ENCODE results near the gene RGL3.
"Not testable (repeated sequence)": the region's sequence is repeated elsewhere in the genome, so short reads cannot be mapped to it uniquely, and the experiment has no call there.

The RGL3 gene

DNA sequence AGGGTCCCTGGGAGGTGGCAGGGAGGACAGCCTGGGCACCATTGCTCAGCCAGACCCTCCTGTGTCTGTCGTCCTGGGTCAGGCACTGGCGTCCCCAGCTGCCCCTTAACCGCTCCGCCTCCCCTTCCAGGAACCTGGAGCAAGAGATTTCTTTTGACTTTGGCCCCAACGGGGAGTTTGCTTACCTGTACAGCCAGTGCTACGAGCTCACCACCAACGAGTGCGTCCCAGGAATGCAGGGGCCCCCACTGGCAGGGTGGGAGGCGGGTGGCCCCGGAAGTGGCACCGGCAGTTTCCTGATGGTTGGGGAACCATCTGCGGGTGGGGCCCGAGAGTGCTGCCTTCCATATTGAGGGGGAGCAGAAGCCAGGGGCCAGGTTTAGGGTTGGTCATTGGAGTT is 29.3 kb upstream of the RGL3 start:
- DNase-seq: no peak

DNA sequence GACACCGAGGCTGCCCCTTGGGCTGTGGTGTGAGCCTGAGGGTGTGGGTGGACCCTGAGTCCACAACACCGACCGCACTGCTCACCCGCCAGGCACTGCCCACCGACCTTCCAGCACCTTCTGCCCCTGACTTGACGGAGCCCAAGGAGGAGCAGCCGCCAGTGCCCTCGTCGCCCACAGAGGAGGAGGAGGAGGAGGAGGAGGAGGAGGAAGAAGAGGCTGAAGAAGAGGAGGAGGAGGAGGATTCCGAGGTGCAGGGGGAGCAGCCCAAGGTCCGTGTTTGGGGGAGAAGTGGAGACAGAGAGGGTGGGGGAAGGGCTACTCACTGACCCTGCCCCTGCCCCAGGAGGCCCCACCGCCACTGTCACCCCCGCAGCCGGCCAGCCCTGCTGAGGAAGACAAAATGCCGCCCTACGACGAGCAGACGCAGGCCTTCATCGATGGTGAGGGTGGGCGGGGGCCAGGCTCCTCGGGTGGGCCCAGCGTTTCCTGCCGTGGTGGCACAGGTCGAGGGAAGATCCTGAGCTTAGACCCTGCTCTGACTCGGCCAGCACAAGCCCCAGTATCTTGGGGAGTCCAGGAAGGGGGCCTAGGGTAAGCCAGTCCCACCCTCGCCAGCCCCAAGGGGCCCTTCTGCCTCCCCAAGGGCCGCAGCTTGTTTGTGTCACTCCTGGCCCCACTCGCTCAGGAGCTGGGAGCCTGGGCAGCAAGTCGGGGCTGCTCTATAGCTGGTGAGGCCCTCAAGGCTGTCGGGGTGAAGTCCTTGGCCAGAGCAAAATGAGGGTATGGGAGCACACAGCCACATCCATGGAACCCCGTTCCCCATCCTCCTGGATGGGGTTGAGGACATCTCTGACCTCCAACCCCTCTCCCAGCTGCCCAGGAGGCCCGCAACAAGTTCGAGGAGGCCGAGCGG is 28.5 kb upstream of the RGL3 start:
- DNase-seq: no peak

DNA sequence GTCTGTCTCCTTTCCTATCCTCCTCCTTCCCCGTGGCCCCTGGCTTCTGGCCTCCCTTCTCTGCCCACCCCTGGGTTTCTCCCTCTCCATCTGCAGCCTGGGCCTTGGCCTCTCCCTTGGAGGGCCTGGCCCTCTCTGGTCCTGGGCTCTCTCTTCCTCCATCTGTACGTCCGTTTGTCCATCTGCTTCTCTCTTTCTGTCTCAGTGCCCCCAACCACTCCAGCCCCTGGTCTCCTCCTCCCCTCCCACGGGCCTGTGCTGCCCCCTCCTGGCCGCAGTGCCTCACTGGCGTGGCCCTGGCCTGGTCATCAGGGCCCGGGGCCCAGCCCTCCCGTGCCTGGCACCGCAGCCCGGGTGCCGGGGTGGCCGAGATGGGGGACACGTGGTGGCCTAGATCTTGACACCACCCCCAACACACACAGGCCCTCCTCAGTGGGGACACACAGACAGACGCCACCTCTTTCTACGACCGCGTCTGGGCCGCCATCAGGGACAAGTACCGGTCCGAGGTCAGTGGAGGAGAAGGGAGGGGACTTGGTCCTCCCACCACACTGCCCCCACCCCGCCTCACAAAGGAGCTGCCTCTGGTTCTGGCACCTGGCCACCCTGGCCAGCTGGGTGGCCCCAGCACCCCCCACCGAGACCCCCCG is 27.7 kb upstream of the RGL3 start:
- DNase-seq: no peak

DNA sequence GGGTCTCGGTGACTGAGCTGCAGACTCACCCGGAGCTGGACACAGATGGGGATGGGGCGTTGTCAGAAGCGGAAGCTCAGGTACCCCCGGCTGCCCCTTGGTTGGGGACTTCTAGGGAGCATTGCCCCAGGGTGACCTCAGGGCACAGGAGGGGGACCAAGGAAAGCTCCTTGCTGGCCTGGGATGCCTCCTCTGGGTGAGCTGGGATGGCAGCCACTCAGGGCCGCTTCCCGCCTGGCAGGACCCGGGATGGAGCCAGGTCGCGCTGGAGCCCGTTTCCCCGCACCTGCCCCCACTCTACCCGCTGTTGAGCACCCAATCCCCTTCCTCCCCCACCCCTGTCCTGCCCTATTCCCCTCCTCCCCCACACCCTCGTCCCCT is 27.1 kb upstream of the RGL3 start:
- DNase-seq: no peak

DNA sequence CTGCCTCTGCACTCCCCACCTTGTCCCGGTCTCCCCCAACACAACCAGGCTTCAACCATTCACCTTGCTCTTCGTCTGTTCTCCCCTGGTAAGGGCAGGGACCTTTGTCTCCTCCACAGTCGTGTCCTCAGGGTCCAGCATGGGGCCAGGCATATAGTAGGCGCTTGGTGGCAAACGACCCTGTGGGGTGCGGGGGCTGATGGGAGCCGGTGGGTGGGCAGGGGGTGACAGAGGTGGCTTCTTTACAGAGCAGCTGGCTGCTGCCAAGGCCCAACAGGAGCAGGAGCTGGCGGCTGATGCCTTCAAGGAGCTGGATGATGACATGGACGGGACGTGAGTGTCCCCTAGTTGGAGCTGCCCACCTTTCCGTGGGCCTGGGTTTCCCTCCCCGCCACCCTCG is 26.0 kb upstream of the RGL3 start:
- no peak for DNase-seq

DNA sequence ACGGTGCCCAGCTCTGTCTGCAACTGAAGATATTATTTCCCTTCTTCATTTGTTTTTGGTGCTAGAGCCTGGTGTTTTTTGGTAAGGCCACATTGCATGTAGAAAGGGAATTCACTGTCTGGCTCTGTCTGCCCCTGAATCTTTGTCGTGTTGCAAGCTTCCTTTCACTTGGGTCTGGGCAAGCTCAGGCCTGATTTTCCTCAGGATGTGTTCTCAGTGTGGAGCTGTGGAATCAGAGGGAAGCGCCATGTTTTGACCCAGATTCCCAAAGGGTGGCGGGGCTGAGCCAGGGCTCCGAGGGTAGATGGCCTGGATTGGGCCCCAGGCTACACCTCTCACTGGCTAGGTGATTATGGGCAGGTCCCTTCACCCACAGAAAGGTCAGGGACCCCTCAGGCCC is 24.9 kb upstream of the RGL3 start:
- DNase-seq: no peak

GRCh38 chr19:11437955-11438354 is 18.8 kb upstream of the RGL3 start:
- no peak for DNase-seq

DNA sequence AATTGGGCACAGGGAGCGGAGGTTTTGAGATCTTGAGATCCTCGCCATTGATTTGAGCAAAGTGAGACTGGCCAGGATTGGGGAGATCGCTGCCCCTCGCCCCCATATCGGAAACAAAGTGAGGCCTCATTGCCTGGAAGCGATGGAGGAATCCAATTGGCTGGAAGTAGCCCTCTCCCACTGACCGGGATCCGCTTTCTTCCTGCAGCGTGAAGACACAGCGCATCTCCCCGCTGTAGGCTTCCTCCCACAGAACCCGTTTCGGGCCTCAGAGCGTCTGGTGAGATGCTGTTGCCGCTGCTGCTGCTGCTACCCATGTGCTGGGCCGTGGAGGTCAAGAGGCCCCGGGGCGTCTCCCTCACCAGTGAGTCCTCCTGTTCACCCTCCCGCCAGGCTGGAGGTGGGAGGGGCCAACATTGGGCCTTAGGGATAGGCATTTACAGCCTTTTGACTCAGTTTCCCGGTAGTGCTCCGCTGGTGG is 16.8 kb upstream of the RGL3 start:
- DNase-seq: no peak

DNA sequence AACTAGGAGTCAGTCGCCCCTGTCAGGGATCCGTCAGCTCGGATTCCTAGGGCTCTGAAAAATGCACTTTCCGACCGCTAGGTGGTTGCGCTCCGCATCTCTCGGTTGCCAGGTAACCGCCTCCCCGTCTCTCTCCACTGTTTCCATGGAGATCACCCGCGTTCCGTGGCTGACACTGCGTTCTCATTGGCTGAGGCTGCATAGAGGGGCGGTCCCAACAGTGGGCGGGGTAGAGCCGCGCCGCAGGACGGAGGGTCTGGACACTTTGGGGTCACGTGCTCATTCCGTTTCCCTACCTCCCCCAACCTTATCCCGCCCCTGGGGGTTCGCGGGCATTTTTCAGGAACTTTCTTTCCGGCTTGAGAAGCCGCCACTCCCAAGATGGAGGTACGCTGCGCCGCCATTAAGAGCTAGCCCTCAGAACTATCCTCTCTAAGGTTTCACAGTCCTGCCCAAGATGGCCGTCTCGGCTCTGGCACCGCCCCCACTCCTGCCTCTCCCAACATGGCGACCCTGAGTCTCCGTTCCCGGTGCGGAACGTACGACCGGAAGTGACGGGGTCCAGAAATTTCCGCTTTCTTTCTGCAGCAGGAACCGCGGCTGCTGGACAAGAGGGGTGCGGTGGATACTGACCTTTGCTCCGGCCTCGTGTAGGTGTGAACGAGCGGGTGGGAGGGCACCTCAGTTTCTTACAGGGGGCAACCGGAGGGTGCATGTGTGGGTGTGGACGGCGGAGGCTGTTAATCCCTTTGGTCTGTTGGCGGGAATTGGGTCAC is 16.1 kb upstream of the RGL3 start, which contains the start of the genes ODAD3 and PRKCSH:
Gene ODAD3, minus strand, starts transcription at position 65 of the 776 bp plus-strand sequence. CDS start 105 bp downstream, outside the sequence.
Gene PRKCSH, plus strand, starts transcription at position 579 of the 776 bp plus-strand sequence. CDS start 483 bp downstream, outside the sequence.
- DNase-seq: peak; percentile 100

- no peak for DNase-seq
These were observed 15.6 kb upstream of the RGL3 start for GRCh38 chr19:11434703-11435056.

- not testable (repeated sequence) for DNase-seq
These were observed 14.4 kb upstream of the RGL3 start for GRCh38 chr19:11433526-11433925.

DNA sequence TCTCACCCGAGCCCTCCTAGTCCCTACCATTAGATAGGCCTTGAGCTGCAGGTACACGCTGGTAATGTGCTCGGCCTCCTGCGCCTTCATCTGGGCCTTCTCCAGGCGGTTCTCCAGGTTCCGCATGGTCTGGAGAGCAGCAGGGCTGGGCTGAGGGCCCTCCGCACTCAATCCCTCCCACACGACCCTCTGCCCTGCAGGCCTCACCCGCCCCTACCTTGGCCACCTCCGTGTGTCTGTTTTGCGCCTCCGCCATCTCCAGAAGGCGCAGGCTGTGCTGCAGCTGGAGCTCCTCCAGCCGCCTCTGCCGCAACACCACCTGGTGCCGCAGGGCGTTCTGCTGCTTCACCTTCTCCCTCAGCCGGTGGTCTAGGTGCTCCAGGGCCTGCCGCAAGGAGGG is 7.5 kb upstream of the RGL3 start:
- DNase-seq: no peak

GRCh38 chr19:11425719-11426457 is 6.8 kb upstream of the RGL3 start:
- DNase-seq: no peak

DNA sequence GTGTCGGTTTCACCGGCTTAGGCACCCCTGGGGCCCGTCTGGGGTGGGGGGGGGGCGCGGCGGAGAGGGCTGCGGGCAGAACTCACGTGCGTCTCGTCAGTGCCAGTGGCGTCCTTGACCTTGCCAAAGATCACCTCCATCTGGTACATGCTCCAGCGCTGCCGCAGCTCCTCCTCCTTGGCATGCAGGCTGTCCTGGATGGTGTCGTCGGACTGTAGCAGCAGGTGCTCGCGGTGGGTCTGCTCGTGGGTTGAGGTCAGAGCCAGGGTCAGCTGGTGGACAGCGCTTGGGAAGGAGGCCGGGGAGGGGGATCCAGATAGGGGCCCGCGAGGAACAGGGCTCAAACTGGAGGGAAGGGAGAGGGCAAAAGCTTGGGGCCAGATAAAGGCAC is 4.7 kb upstream of the RGL3 start:
- no peak for DNase-seq

GRCh38 chr19:11423164-11423790 is 4.2 kb upstream of the RGL3 start:
- no peak for DNase-seq

- DNase-seq: no peak
These were observed 3.3 kb upstream of the RGL3 start for GRCh38 chr19:11422163-11423065.

GRCh38 chr19:11421371-11422098 is 2.4 kb upstream of the RGL3 start:
- DNase-seq: no peak

- DNase-seq: peak; percentile 30
These were observed 1.6 kb upstream of the RGL3 start for GRCh38 chr19:11420429-11421370.

DNA sequence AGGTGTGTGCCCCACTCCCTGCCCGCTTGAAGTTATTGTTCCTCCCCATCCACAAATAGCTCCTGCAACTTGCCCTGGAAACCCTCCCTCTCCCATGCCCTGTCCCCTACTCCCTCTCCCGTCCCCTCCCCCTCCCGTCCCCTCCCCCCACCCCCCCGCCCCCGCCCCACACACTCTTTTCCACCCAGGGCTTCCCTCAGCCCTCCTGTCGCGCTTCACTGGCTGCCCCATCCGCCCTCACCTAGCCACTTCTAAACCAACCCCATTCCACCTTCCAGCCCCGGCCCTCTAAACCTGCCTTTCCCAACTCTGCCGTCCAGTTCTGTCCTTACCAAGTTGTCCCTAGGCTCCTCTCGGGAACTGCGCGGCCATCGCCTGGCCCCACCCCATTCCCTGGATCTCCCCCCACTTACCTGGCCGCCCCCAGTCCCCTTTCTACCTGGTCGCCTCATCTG is 993 bp downstream of the RGL3 start:
- peak; percentile 83 for DNase-seq
